Mononuclear cell (primary cell): ENCODE measurements around the gene PMM2. TPM values are rescaled to one million over a fixed set of nuclear protein-coding genes. Genes with fewer than 3 reads are reported as not detected.
"Not testable (repeated sequence)": the region's sequence is repeated elsewhere in the genome, so short reads cannot be mapped to it uniquely, and the experiment has no call there.

Experiments
- H3K27me3 ChIP-seq: 2 replicates; pipeline ENCODE4 v1.6.0; 2011; ENCODE audit warnings: low read length, control low read depth; ENCODE audit not compliant: insufficient read depth
- H3K4me1 ChIP-seq: 2 replicates; pipeline ENCODE4 v1.5.1; 2011; ENCODE audit warnings: mild to moderate bottlenecking, low read length, control low read depth; ENCODE audit not compliant: insufficient read depth
- H3K4me3 ChIP-seq: 2 replicates; pipeline ENCODE4 v1.5.1; 2011; ENCODE audit warnings: mild to moderate bottlenecking, low read length, moderate library complexity
- H3K9me3 ChIP-seq: 2 replicates; pipeline ENCODE4 v1.5.1; 2011; ENCODE audit warnings: low read depth, mild to moderate bottlenecking, control low read depth, low read length
- total RNA-seq: library from RNA; depleted of rRNA; stranded (reverse); fragments of >200 nt; gene quantifications from one replicate; pipeline ENCODE4 v1.2.3, GENCODE V29; 2012

The PMM2 gene
- total RNA-seq, 1 donor = 19.7 TPM

GRCh38 chr16:8872071-8872470, 74.4 kb downstream of the PMM2 start:
- H3K4me1 ChIP-seq = peaks cover 33% of the 10 kb centered on the region
- H3K9me3 ChIP-seq = no peaks in the 10 kb centered on the region
- H3K4me3 ChIP-seq = no peak overlapping the region
- H3K27me3 ChIP-seq = no peaks in the 10 kb centered on the region

DNA sequence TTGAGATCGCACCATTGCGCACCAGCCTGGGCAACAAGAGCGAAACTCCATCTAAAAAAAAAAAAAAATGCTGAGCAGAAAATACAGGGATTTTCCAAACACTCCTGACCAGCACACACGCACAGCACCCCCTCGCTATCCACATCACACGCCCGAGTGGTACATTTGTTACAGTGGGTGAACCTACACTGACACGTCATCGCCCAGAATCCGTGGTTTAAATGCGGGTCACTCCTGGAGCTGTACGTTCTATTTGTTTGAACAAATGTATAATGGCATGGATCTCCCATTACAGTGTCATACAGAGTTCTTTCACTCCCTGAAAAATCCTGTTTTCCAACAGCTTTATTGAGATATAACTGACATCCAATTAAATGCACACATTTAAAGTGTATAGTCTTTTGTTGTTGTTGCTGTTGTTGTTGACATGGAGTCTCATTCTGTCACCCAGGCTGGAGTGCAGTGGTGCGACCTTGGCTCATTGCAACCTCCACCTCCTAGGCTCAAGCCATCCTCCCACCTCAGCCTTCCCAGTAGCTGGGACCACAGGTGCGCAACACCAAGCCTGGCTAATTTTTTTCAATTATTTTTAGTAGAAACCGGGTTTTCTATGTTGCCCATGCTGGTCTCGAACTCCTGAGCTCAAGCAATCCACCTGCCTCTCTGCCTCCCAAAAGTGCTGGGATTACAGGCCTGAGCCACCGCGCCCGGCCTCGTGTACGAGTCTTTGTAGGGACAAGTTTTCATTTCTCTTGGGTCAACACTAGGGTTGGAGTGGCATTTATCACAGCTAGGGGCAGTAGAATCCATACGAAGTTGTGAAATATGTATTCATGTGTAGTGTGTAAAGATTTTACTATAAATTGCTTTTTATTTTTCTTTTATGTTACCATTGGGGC, 75.6 kb downstream of the PMM2 start:
- no peaks in the 10 kb centered on the region for H3K27me3 ChIP-seq
- H3K4me1 ChIP-seq = peaks cover 22% of the 10 kb centered on the region
- H3K4me3 ChIP-seq = no peak overlapping the region
- H3K9me3 ChIP-seq = no peaks in the 10 kb centered on the region

DNA sequence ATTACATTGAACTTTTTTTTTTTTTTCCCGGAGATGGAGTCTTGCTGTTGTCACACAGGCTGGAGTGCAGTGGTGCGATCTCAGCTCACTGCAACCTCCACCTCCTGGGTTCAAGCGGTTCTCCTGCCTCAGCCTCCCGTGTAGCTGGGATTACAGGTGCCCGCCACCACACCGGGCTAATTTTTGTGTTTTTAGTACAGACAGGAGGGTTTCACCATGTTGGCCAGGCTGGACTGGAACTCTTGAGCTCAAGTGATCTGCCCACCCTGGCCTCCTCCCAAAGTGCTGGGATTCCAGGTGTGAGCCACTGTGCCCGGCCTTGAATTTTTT, 76.2 kb downstream of the PMM2 start:
- H3K4me3 ChIP-seq, H3K27me3 ChIP-seq, H3K9me3 ChIP-seq: not testable (repeated sequence)
- peaks cover 22% of the 10 kb centered on the region for H3K4me1 ChIP-seq

DNA sequence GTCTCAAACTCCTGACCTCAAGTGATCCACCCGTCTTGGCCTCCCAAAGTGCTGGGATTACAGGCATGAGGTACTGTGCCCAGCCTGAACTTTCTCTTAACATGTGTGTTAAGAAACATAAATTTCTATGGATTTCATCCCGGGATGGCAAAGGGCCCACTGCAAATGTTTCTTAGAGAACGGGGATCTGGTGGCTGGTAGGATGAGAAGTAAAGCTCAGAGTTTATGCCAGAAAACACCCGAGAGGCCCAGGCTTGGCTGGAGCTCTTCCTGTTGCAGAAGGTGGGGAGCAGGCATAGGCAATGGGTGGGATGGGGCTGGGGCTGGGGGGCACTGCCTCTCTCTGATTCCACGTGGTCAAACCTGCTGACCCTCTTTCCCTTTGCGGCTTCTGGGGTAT, 76.7 kb downstream of the PMM2 start:
- Histone ChIP-seq H3K4me1 (peaks cover 19% of the 10 kb centered on the region), H3K9me3 (no peaks in the 10 kb centered on the region), H3K27me3 (no peaks in the 10 kb centered on the region), H3K4me3 (no peak overlapping the region)

DNA sequence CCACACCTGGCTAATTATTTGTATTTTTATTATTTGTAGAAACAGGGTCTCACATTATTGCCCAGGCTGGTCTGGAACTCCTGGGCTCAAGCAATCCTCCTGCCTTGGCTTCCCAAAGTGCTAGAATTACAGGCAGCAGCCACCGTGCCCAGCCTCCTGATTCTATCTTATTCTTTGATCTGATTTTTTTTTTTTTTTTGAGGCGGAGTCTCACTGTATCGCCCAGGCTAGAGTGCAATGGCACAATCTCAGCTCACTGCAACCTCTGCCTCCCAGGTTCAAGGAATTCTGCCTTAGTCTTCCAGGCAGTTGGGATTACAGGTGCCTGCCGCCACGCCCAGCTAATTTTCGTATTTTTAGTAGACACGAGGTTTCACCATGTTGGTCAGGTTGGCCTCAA, 77.7 kb downstream of the PMM2 start:
- H3K27me3 ChIP-seq, H3K4me3 ChIP-seq, H3K9me3 ChIP-seq: not testable (repeated sequence)
- peaks cover 16% of the 10 kb centered on the region for H3K4me1 ChIP-seq

- Histone ChIP-seq H3K9me3 (no peaks in the 10 kb centered on the region), H3K27me3 (no peaks in the 10 kb centered on the region), H3K4me3 (no peak overlapping the region), H3K4me1 (peaks cover 5% of the 10 kb centered on the region)
Observed at GRCh38 chr16:8877894-8878522, 80.4 kb downstream of the PMM2 start.

DNA sequence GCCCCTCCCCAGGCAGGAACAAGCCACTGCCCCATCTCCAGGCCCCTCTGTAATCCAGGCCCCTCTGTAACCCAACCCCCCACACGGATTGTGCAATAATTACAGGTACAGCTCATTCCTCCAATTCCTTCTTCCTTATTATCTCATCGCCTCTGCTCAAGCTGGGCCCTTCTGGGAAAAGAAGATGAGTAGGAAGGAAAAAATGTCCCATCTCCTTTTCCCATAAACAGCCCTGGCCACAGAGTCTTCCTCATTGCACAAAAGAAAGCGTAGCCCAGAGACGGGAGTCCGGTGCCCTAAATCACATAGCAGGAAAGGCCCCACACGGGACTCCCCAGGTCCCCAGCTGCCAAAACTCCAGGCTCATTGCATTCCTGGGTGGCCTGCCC, 80.9 kb downstream of the PMM2 start:
- Histone ChIP-seq H3K27me3 (no peaks in the 10 kb centered on the region), H3K4me1 (peaks cover 5% of the 10 kb centered on the region), H3K4me3 (no peak overlapping the region), H3K9me3 (no peaks in the 10 kb centered on the region)

DNA sequence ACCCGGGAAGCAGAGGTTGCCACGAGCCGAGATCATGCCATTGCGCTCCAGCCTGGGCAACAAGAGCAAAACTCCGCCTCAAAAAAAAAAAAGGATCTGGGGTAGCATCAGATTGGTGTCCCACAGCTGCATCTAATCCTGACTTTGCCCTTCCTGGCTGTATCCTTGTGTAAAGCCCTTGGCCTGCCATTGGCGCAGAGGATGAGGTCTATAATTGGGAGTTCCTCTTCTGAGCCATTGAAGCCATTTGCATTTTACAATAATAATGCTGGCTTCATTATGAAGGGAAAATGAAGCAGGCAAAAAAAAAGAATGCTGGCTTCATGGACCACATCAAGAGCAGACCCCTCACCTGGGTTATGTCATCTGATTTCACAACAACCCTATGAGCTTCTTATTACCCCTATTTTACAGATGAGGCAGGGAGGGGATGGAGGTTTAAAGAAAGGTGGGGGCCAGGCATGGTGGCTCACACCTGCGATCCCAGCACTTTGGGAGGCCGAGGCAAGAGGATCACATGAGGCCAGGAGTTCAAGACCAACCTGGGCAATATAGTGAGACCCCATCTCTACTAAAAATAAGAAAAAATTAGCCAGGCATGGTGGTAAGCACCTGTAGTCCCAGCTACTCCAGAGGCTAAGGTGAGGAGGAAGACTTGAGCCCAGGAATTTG, 83.3 kb downstream of the PMM2 start:
- no peaks in the 10 kb centered on the region for H3K9me3 ChIP-seq
- no peaks in the 10 kb centered on the region for H3K27me3 ChIP-seq
- no peak overlapping the region for H3K4me3 ChIP-seq
- peaks cover 5% of the 10 kb centered on the region for H3K4me1 ChIP-seq

- Histone ChIP-seq H3K4me3 (no peak within 1 kb of the TSS), H3K27me3 (no peaks in the 10 kb centered on the region), H3K4me1 (peaks cover 5% of the 10 kb centered on the region), H3K9me3 (no peaks in the 10 kb centered on the region)
Observed at GRCh38 chr16:8882041-8882617, 84.5 kb downstream of the PMM2 start, which contains the start of gene LITAFD. Gene LITAFD, plus strand, starts transcription at chr16:8882351. Its CDS starts 2,005 bp downstream, at chr16:8884356.

GRCh38 chr16:8882725-8883377, 85.2 kb downstream of the PMM2 start:
- Histone ChIP-seq H3K4me3 (no peak overlapping the region), H3K9me3 (no peaks in the 10 kb centered on the region), H3K4me1 (peaks cover 5% of the 10 kb centered on the region), H3K27me3 (no peaks in the 10 kb centered on the region)

DNA sequence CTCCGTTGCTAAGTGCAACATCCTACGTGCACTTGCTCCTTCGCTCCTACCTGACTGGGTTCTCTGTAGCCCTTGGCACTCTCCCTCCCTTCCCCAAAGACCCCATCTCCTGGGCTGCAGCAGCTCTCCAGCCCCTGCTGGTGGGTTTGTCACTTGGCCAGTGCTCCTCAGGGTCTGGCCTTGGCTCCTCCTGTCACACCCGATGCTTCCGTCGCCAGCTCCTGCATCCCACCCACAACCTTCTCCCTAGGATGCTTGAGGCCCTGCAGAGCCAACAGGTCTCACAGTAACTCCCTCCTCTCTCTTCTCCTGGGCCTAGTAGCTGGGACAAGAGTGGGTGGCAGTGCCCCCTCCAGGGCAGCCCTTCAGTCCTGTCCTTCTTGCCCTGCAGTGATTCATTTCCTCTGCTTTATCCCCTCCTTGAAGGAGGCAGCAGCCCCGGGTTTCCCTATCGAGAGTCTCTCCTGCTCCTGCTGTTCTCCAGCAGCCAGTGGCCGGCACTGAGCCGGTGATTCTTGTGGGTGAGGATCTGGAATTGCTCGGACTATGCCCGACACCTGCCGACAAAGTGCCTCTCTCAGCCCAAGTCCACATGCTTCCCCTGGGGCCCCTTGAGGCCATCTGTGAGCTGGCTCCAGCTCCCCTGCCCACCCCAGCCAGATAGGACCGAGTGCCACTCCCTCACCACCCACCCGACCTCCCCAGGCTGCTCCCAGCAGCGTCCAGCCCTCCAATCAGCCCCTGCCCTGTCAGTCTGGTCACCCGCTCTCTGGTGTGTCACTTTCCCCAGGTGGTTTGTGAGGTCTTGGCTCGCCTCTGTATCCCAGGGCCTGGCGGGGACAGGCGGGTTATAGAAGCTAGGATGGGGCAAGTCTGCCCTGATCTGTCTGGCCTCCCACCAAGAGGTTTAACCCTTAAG, 88.3 kb downstream of the PMM2 start:
- Histone ChIP-seq H3K9me3 (no peaks in the 10 kb centered on the region), H3K27me3 (no peaks in the 10 kb centered on the region), H3K4me1 (no peaks in the 10 kb centered on the region), H3K4me3 (no peak overlapping the region)

GRCh38 chr16:8886593-8887430, 89.2 kb downstream of the PMM2 start:
- no peak overlapping the region for H3K4me3 ChIP-seq
- H3K27me3 ChIP-seq = no peaks in the 10 kb centered on the region
- no peaks in the 10 kb centered on the region for H3K9me3 ChIP-seq
- no peaks in the 10 kb centered on the region for H3K4me1 ChIP-seq

DNA sequence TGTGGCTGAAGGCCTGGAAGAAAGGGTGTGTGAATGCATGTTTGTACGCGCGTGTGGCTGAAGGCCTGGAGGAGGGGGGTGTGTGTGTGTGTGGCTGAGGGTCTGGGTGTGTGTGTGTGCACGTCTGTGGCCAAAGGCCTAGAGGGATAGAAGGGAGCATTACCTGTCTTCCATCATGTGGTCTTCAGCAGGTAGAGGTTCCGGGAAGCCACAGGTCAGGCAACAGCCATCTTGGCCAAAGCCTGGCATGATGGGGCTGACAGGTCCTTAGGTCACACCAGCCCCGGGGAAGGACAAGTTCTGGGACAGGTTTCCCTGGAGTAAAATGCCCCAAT, 89.8 kb downstream of the PMM2 start:
- H3K4me1 ChIP-seq = peaks cover 4% of the 10 kb centered on the region

More for the DNA sequence above, 89.8 kb downstream of the PMM2 start:
- no peaks in the 10 kb centered on the region for H3K27me3 ChIP-seq
- H3K4me3 ChIP-seq = no peak overlapping the region
- H3K9me3 ChIP-seq = no peaks in the 10 kb centered on the region
